Tibial nerve (tissue), 4 donors: ENCODE data around the gene WNT2. TPM values are rescaled to one million over a fixed set of nuclear protein-coding genes. Genes with fewer than 3 reads are reported as not detected.

Experiments
- DNase-seq, 2 donors: peaks; one replicate each; pipeline ENCODE4 v3.0.0-alpha.2; 2019; ENCODE audit warnings: low spot score in 2 of 2
- H3K27ac ChIP-seq, 4 donors: fragments of 200-600 bp; sonication (generic) in 3 of 4; one replicate each; pipeline ENCODE4 v1.5.1; 2017 to 2019; ENCODE audit warnings: mild to moderate bottlenecking in 1 of 4
- H3K27me3 ChIP-seq, 2 donors: fragments of 200-600 bp; sonication (generic) in 1 of 2; one replicate each; pipeline versions ENCODE4 v1.5.1 to v1.6.0; 2017 to 2019
- H3K36me3 ChIP-seq, 3 donors: fragments of 200-600 bp; sonication (generic); one replicate each; pipeline ENCODE4 v1.5.1; 2018 to 2019
- H3K4me1 ChIP-seq, 4 donors: fragments of 200-600 bp; sonication (generic) in 3 of 4; one replicate each; pipeline ENCODE4 v1.5.1; 2017 to 2019
- H3K4me3 ChIP-seq, 4 donors: fragments of 200-600 bp; sonication (generic) in 3 of 4; one replicate each; pipeline ENCODE4 v1.5.1; 2017 to 2019; ENCODE audit warnings: mild to moderate bottlenecking in 1 of 4, moderate library complexity in 1 of 4
- H3K9me3 ChIP-seq, 4 donors: fragments of 200-600 bp; sonication (generic) in 3 of 4; one replicate each; pipeline ENCODE4 v1.5.1; 2017 to 2019
- CTCF ChIP-seq, 5 experiments: fragments of 200-600 bp in 3 of 5; fragments of 450-650 bp in 2 of 5; sonication (generic) in 3 of 5; IDR thresholded peaks; one replicate each; pipeline ENCODE4 v1.5.1; 2016 to 2019; ENCODE audit warnings: antibody characterized with exemption in 5 of 5, mild to moderate bottlenecking in 3 of 5, moderate library complexity in 2 of 5
- EP300 ChIP-seq, 2 donors: sonication (generic); formaldehyde crosslinking; IDR thresholded peaks; one replicate each; pipeline ENCODE4 v1.6.1; 2017; ENCODE audit warnings: antibody characterized with exemption in 2 of 2, mild to moderate bottlenecking in 1 of 2
- POLR2A ChIP-seq, 2 donors: fragments of 450-650 bp; IDR thresholded peaks; one replicate each; pipeline ENCODE4 v1.6.1; 2017; ENCODE audit warnings: antibody characterized with exemption in 2 of 2, mild to moderate bottlenecking in 2 of 2, moderate library complexity in 2 of 2
- WGBS, 2 donors: methylation state at CpG; one replicate each; pipeline ENCODE4 v1.1.5; 2018; 5-methylcytosine and 5-hydroxymethylcytosine counted together
- total RNA-seq, 4 donors: library from RNA; depleted of rRNA; stranded (reverse); fragments of >200 nt; gene quantifications; one replicate each; pipeline ENCODE4 v1.1.0, GENCODE V29; 2016

Gene WNT2
- total RNA-seq, 4 donors from 2014 or later: 0.59 to 1.7 TPM; not detected in 2

GRCh38 chr7:117269886-117270285, 53.0 kb downstream of the WNT2 start:
- H3K4me1 ChIP-seq: no peaks in the 10 kb centered on the region
- H3K27me3 ChIP-seq: no peaks in the 10 kb centered on the region
- H3K27ac ChIP-seq: peak overlapping the region in 1 of 4 donors; percentile 46
- no peaks in the 10 kb centered on the region for H3K9me3 ChIP-seq
- WGBS, 2 donors: 48 to 49% methylated on average over 3 of the region's 3 CpGs
- TF ChIP-seq POLR2A (IDR thresholded peaks at IDR 0.05) (no peak), EP300 (IDR thresholded peaks at IDR 0.05) (no peak), CTCF (IDR thresholded peaks at IDR 0.05) (no peak)
- no peak for DNase-seq
- H3K4me3 ChIP-seq: no peak overlapping the region
- no peaks in the 10 kb centered on the region for H3K36me3 ChIP-seq

GRCh38 chr7:117269417-117269816, 53.4 kb downstream of the WNT2 start:
- TF ChIP-seq POLR2A (IDR thresholded peaks at IDR 0.05): no peak
- no peak for TF ChIP-seq EP300 (IDR thresholded peaks at IDR 0.05)
- TF ChIP-seq CTCF (IDR thresholded peaks at IDR 0.05): no peak
- Histone ChIP-seq H3K9me3 (no peaks in the 10 kb centered on the region), H3K27me3 (no peaks in the 10 kb centered on the region), H3K4me1 (no peaks in the 10 kb centered on the region), H3K4me3 (no peak overlapping the region), H3K36me3 (no peaks in the 10 kb centered on the region), H3K27ac (peak overlapping the region in 1 of 4 donors; percentile 46)
- no peak for DNase-seq
- 35 to 41% methylated on average over 5 of the region's 5 CpGs for WGBS, 2 donors

GRCh38 chr7:117264716-117265115, 58.1 kb downstream of the WNT2 start:
- Histone ChIP-seq H3K4me1 (no peaks in the 10 kb centered on the region), H3K36me3 (no peaks in the 10 kb centered on the region), H3K27me3 (no peaks in the 10 kb centered on the region), H3K9me3 (no peaks in the 10 kb centered on the region), H3K4me3 (no peak overlapping the region), H3K27ac (no peak overlapping the region)
- TF ChIP-seq EP300 (IDR thresholded peaks at IDR 0.05): no peak
- no peak for TF ChIP-seq POLR2A (IDR thresholded peaks at IDR 0.05)
- TF ChIP-seq CTCF (IDR thresholded peaks at IDR 0.05): no peak
- 0 to 53% methylated on average over 1 of the region's 1 CpG for WGBS, 2 donors
- DNase-seq: no peak

GRCh38 chr7:117262546-117262945, 60.3 kb downstream of the WNT2 start:
- DNase-seq: no peak
- no peaks in the 10 kb centered on the region for H3K36me3 ChIP-seq
- TF ChIP-seq CTCF (IDR thresholded peaks at IDR 0.05): no peak
- TF ChIP-seq POLR2A (IDR thresholded peaks at IDR 0.05): no peak
- TF ChIP-seq EP300 (IDR thresholded peaks at IDR 0.05): no peak
- H3K27ac ChIP-seq: no peak overlapping the region
- no peak overlapping the region for H3K4me3 ChIP-seq
- no peaks in the 10 kb centered on the region for H3K9me3 ChIP-seq
- no peaks in the 10 kb centered on the region for H3K4me1 ChIP-seq
- WGBS, 2 donors: 94 to 97% methylated on average over 2 of the region's 2 CpGs
- H3K27me3 ChIP-seq: no peaks in the 10 kb centered on the region

- DNase-seq: no peak
- no peaks in the 10 kb centered on the region for H3K4me1 ChIP-seq
- no peaks in the 10 kb centered on the region for H3K9me3 ChIP-seq
- no peak overlapping the region for H3K27ac ChIP-seq
- no peak overlapping the region for H3K4me3 ChIP-seq
- TF ChIP-seq EP300 (IDR thresholded peaks at IDR 0.05) (no peak), POLR2A (IDR thresholded peaks at IDR 0.05) (no peak), CTCF (IDR thresholded peaks at IDR 0.05) (no peak)
- no peaks in the 10 kb centered on the region for H3K27me3 ChIP-seq
- WGBS, 2 donors: 28 to 29% methylated on average over 1 of the region's 1 CpG
- H3K36me3 ChIP-seq: no peaks in the 10 kb centered on the region
Measured at GRCh38 chr7:117259615-117260014, 63.2 kb downstream of the WNT2 start.
